HL-60/S4 (cell line): Measurements from ENCODE around the gene EFCC1.
"Not testable (repeated sequence)": the region's sequence is repeated elsewhere in the genome, so short reads cannot be mapped to it uniquely, and the experiment has no call there.

ENCODE experiments used
- in situ Hi-C: fragments of 300-500 bp; cut with MboI; formaldehyde crosslinking; loops from 2 replicates; pipeline ENCODE4 v1.14.3; 2022; ENCODE audit warnings: low sequenced_read_pairs

EFCC1 gene

DNA sequence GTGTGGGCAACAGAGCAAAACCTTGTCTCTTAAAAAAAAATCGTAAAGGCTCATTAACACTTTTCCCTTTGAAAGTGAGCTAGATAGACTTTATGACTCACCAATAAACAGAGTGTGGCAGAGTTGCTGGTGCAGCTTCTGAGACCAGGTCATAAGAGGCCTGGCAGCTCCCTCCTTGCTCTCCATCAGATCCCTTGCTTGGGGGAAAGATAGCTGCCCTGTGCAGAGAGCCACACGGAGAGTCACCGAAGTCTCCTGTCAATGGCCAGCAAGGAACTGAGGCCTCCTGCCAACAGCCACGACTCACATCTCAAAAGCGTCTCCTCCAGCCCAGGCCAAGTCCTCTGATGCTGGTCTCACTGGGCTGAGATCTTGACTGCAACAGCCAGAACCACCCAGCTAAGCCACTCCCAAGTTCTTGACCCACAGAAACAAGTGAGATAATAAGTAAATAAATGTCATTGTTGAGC, 50.8 kb downstream of the EFCC1 start:
- in situ Hi-C loops: loop anchor here (10.0 kb wide), 1 partner anchor 193 kb away; the partner anchor contains the start of gene COPG1

DNA sequence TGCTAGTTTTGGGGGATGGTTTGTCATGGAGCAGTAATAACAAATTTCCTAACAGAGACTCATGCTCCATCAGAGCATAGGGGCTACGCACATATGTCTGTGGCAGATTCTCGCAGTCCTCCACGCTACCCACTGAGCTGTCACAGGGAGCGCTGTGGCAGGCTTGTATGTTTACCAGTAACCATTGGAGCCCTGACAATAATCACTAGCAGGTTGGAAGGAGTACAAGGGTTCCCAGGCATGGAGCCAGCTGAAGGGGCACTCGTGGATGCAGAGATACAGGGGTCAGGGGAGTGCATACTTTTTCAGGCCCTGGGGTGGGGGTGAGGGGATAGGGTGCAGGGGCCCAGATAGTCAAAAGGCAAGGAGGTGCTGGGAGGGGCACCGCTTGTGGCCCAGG, 51.6 kb downstream of the EFCC1 start:
- in situ Hi-C loops: loop anchor here (10.0 kb wide), 1 partner anchor 192 kb away; the partner anchor contains the start of gene COPG1

DNA sequence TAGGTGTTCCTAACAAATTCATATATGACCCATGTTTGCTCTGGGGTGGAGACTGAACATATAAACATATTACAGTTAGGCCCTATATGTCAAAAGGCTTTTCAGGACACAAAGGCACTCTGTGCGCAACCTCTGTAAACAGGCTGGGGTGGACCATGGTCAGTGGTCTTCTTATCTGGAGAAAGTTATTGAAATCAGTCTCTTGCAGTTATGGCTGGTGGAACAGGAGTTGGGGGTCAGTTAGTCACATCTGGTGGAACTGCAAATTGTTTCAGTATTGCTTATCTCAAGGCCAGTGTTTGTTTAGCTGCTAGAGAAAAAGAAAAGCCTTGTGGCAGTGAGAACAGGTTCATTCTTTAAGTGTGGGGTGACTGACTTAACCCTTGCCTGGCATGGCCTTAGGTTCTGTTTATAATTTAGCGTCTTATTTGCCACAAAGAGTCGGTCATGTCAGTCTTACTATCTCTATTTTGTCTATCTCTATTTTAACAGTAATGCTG, 53.6 kb downstream of the EFCC1 start:
- in situ Hi-C loops: loop anchor here (10.0 kb wide), 1 partner anchor 190 kb away; the partner anchor contains the start of gene COPG1

DNA sequence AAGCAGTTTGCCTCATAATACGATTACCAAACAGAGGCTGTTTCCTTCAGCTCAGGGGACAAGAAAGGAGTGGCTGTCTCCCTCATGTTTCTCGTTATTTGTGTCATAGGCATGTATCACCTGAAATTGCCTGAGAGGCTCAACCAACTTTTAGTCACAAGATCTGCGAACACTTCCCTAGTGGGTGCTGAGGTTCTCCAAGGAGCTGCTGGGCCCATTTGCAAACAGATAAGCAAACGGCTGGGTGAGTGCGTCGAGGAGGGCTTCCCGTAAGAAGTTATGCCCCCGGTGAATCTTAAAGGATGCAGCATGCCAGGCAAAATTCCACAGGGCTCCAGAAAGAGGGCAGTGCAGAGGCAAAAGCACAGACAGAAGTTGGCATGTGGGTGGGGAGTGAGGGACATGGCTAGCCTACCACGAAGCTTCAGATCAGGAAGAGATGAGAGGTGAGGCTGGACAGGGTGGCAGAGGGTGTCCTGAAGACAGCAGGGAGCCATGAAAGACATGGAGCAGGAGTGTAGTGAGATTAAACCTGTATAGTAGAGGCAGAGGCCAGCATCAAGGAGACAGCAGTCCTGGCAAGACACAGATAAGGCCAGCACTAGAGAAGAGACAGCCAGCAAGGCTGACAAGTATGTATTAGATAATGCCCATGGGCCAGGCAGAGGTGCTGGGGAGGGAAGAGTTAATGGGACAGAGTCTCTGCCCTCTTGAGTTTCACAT, 55.5 kb downstream of the EFCC1 start:
- in situ Hi-C loops: loop anchor here (10.0 kb wide), 1 partner anchor 188 kb away; the partner anchor contains the start of gene COPG1

DNA sequence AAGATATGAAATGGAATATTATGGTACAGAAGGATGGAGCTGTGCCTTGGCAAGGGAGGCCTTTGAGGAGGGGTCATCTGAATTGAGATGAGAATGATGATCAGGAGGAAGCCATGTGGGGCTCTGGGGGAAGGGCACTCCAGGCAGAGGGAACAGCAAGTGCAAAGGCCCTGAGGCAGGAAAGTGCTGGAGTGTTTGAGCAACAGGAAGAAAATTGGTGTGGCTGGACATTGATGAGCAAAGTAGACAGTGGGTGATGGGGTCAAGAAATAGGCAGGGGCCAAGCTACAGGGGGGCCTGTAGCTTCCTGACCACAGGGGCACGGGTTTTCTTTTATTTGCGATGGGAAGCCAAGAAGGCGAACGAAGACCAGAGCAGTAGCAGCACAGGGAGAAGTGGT, 56.1 kb downstream of the EFCC1 start:
- in situ Hi-C loops: loop anchor here (10.0 kb wide), 1 partner anchor 188 kb away; the partner anchor contains the start of gene COPG1

DNA sequence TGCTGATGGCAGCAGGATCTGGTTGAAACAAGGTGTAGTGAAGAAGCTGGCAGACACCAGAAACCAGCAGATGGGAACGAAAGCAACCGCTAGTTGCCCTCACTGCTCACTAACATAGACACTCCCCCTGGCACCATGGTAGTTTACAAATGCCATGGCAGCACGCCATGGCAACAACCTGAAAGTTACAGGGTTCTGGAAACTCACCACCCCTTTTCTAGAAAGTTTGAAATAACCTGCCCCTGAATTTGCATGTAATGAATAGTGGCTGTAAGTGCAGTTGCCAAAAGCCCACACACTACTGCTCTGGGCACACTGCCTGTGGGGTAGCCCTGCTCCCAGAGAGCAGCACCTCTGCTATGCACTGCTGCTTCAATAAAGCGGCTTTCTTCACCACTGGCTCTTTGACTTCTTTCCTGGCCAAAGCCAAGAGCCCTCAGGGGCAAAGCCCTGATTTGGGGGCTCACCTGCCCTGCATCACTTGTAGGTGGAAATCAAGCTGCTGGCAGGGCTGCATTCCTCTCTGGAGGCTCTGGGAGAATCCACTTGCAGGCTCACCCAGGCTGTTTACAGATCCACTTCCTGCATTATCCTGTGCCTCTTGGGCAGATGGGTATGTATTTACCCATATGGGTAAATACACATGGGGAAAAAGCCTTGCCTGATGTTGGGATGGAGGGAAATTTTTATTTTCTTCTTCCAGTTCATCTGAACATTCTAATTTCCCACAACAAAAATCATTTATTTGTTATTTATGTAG, 57.5 kb downstream of the EFCC1 start:
- in situ Hi-C loops: loop anchor here (10.0 kb wide), 1 partner anchor 186 kb away; the partner anchor contains the start of gene COPG1

DNA sequence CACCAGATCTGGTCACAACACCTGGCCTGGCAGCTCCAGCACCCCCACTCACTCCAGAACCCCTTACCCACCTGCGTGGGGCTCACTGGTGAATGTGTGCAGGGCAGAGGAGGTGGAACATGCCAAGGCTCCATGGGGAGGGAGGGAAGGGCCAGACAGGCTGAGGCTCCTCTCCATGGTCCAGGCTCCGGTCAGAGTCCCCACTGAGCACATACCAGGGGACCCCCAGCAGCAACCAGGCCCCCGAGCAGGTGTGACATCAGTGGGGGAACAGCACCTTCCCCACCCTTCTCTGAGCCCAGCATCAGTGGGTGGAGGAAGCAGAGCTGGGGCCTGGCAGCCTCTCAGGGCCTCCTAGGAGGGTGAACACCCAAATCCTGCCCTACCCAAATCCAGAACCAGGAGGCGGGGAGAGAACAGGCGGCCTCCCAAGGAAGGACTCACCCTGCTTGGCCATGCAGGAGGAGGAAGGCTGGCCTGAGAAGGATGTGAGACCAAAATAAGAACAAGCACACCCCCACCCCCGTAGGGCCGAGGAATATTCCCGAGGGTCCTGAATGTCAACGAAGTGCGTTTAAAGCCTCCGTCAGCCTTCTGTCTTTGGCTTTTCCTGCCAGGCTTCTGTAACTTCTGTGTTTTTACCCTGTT, 58.3 kb downstream of the EFCC1 start:
- in situ Hi-C loops: loop anchor here (10.0 kb wide), 1 partner anchor 185 kb away; the partner anchor contains the start of gene COPG1

DNA sequence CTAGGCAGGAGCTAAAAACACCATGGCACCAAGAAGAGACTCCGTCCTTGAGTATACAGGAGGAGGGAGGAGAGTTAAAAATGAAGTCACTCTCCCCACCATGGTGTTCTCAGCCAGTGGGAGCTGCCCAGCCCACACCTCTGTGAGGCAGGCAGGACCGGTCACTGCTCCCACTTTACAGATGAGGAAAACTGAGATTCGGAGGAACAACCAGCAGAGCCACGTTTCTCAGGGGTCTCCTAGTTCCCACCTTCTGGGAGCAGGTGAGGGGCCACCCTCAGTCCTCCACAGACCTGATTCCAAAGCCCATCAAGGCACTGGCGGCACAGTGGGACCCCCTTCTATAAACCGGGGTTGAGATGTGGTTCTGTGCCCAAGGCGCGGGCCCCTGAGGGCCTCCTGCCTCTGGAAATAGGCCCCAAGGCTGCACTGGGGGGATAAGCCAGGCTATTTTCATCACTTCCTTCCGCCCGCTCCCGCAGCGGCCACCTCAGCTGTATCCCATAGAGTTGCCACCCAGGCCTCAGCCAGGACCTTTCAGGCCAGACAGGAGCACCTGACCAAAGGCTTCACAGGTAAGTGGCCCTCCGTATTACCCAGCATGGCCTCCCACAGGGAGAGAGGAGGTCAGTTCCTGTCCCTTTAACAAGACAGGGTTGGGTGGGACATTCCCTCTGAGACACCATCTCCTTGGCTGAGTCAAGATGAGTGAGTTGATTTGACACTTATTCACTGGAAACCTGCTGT, 59.3 kb downstream of the EFCC1 start, which contains the start of gene GP9:
Gene GP9, plus strand, starts transcription at position 504 of the 747 bp plus-strand sequence. CDS start 961 bp downstream, outside the sequence.
- in situ Hi-C loops: no loop called here

DNA sequence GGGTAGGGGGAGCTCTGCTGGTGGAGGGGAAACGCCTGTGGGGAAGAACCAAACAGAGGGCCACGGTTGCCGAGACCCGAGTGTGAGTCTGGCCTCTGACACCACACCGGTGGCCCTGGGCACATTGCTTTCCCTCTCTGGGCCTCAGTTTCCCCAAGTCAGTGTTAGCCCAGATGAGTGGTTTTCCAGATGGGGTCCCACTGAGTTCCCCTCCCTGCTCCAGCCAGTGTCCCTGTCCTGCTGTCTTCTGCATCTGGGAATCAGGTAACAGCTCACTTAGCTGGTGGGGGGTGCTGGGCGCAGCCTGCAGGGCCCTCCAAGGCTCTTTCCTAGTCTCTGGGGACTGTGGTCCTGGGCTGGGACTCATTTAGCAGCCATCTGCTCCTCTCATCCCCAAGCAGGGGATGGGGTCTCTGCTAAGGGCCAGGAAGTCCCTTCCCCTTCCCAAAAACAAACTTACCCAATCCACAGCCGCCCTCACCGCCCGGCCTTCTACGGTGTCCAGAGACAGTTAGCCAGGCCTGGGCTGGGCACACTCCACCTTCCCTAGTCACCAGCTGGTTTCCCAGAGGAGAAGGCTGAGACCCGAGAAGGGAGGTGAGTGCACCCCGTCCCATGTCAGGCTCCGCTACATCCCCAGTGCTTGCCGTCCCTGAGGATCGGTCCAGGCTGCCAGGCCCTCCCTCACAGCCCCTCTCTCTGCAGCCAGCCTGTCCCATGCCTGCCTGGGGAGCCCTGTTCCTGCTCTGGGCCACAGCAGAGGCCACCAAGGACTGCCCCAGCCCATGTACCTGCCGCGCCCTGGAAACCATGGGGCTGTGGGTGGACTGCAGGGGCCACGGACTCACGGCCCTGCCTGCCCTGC, 60.2 kb downstream of the EFCC1 start:
- in situ Hi-C loops: no loop called here

DNA sequence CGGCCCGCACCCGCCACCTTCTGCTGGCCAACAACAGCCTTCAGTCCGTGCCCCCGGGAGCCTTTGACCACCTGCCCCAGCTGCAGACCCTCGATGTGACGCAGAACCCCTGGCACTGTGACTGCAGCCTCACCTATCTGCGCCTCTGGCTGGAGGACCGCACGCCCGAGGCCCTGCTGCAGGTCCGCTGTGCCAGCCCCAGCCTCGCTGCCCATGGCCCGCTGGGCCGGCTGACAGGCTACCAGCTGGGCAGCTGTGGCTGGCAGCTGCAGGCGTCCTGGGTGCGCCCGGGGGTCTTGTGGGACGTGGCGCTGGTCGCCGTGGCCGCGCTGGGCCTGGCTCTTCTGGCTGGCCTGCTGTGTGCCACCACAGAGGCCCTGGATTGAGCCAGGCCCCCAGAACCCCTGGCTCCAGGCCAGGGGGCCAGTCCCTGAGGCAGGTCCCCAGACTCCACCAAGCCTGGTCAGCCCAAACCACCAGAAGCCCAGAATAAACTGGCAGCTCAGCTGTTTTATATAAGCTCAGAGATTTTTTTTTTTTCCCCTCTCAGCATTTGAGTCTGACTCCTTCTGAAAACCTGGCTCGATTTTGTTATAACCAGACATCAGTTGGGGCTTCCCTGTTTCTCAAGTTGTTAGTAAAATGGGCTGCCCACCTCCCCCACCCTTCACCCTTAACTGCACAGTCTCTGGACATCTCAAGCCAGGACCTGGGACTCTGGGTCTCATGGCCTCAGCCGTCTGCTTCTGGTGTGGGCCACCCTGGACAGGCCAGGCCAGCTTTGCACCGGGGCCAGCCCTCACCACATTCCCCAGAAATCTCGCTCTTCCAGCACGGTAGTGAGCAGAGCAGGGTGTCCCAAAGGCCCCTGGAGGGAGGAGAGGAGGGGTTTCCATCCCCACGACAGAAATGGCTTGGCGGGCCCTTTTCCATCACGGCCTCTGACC, 61.1 kb downstream of the EFCC1 start:
- in situ Hi-C loops: no loop called here

DNA sequence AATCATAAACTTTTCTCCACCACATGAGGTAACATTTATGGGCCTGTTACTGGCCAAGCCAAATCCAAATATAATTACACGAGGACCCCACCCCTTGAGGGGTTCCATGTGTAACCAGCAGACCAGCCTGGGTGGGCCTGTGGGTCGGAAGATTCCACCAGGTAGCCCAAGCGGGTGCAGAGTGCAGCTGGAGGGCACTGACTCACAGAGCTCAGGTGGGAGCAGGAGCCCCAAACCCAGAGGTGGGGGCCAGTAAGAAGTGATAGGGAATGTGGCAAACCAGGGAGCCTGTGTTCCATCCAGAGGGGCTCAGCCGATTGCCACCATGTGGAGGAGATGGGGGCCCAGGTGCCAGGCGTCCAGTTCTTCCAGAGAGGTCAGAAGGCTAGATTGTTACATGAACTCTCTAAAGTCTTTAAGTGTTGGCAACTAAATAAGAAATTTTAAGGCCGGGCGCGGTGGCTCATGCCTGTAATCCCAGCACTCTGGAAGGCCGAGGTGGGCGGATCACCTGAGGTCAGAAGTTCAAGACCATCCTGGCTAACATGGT, 62.1 kb downstream of the EFCC1 start:
- in situ Hi-C loops: no loop called here

DNA sequence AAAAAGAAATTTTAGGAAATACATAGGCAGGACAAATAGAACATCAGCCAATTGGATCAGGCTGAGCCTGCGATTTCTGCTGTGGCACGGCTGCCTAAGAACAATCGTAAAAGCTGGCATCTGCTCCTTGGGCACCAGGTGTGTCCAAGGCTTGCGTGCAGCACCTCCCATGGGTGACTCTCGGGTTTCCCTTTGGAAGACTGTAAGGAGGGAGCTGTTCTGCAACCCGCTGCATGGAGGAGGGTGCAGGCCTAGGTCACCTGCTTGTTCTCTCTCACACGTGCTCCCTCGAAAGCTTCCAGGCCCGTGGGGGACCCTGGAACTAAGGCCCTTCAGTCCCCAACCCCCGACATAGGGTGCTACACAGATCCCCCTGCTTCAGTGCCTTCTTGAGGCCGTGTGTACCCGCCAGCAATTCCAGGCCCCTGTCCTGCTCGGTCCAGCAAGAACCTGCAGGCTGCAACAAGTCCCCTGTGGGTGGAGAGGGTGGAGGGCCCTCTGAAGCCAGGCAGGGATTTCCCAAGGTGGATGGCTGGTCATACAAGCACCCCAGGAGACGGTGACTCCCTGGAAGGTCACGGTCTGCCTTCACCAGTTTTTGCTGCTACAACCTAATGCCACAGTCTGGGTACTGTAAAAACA, 62.9 kb downstream of the EFCC1 start:
- in situ Hi-C loops: no loop called here

DNA sequence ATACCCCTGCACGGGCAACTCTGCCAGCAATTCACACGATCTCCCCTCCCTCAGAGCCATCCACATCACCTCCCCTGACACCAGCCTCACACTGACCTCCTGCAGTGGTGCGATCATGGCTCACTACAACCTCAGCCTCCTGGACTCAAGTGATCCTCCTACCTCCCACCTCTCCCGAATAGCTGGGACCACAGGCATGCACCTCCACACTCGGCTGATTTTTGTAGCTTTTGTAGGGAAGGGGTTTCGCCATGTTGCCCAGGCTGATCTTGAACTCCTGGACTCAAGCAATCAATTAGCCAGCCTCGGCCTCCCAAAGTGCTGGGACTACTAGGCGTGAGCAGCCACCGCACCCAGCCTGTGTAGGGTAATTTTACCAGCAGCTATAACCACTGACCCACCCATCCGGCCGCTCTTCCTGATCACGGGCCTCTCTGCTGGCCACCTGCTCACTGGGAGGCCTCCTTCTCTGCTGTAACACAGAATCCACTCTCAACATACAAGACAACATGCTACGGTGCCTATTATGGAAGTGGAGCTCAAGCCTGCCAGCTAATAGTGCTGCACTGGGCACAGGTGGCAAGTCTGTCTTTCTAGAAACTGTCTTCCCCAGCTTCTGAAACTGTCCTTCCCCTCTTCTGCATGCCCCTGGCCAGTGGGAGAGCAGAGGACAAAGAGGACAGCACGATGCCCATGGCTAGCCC, 64.1 kb downstream of the EFCC1 start:
- in situ Hi-C loops: no loop called here

DNA sequence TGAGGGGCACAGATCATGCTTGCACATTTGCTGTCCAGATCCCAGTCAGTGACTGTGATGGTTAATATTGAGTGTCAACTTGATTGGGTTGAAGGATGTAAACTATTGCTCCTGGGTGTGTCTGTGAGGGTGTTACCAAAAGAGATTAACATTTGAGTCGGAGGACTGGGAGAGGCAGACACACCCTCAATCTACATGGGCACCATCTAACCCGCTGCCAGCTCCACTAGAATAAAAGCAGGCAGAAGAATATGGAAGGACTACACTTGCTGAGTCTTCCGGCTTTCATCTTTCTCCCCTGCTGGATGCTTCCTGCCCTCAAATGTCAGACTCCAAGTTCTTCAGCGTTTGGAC, 64.6 kb downstream of the EFCC1 start:
- in situ Hi-C loops: no loop called here

DNA sequence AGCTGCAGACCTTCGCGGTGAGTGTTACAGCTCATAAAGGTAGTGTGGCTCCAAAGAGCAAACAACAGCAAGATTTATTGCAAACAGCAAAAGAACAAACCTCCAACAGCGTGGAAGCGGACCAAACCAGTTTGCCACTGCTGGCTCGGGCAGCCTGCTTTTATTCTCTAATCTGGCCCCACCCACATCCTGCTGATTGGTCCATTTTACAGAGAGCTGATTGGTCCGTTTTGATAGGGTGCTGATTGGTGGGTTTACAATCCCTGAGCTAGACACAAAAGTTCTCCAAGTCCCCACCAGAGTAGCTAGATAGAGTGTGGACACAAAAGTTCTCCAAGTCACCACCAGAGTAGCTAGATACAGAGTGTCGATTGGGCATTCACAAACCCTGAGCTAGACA, 66.6 kb downstream of the EFCC1 start:
- in situ Hi-C loops: not testable (repeated sequence)

DNA sequence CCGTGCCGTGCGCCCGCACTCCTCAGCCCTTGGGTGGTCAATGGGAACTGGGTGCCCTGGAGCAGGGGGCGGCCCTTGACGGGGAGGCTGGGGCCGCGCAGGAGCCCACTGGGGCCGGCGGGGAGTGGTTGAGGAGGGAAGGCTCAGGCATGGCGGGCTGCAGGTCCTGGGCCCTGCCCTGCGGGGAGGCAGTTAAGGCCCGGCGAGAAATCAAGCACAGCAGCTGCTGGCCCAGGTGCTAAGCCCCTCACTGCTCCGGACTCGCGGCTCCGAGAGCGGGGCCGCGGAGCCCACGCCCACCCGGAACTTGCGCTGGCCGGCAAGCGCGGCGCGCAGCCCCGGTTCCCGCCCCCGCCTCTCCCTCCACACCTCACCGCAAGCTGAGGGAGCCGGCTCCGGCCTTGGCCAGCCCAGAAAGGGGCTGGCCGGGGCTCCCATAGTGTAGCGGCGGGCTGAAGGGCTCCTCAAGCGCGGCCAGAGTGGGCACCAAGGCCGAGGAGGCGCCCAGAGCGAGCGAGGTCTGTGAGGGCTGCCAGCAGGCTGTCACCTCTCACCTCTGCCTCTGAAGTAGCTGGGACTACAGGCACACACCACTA, 67.3 kb downstream of the EFCC1 start:
- in situ Hi-C loops: no loop called here
